Activated T-cell treated with anti-CD3 and anti-CD28 coated beads, Interleukin-2, amount 50 U/mL, for 24 hours (primary cell): ENCODE results near the gene OR5K4.
A peak's percentile ranks its signal among the peaks of the same experiment; 100 is the strongest.

Experiments used
- DNase-seq: peaks from one replicate; pipeline ENCODE4 v3.0.0-alpha.2; 2020
- H3K27ac Mint-ChIP-seq: 2 replicates; pipeline ENCODE4 v1.8.0; 2020; ENCODE audit warnings: mild to moderate bottlenecking, mixed read lengths
- H3K27me3 Mint-ChIP-seq: 2 replicates; pipeline ENCODE4 v1.8.0; 2020; ENCODE audit warnings: mixed read lengths
- H3K36me3 Mint-ChIP-seq: 2 replicates; pipeline ENCODE4 v1.8.0; 2020; ENCODE audit warnings: low read depth, mixed read lengths
- H3K4me1 Mint-ChIP-seq: 2 replicates; pipeline ENCODE4 v1.8.0; 2020; ENCODE audit warnings: low read depth, mixed read lengths
- H3K4me3 Mint-ChIP-seq: 2 replicates; pipeline ENCODE4 v1.8.0; 2020; ENCODE audit warnings: mild to moderate bottlenecking, moderate library complexity, mixed read lengths
- H3K9me3 Mint-ChIP-seq: 2 replicates; pipeline ENCODE4 v1.8.0; 2020; ENCODE audit warnings: mixed read lengths

Gene OR5K4, protein sequence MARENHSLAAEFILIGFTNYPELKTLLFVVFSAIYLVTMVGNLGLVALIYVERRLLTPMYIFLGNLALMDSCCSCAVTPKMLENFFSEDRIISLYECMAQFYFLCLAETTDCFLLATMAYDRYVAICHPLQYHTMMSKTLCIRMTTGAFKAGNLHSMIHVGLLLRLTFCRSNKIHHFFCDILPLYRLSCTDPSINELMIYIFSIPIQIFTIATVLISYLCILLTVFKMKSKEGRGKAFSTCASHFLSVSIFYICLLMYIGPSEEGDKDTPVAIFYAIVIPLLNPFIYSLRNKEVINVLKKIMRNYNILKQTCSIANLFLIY

DNA sequence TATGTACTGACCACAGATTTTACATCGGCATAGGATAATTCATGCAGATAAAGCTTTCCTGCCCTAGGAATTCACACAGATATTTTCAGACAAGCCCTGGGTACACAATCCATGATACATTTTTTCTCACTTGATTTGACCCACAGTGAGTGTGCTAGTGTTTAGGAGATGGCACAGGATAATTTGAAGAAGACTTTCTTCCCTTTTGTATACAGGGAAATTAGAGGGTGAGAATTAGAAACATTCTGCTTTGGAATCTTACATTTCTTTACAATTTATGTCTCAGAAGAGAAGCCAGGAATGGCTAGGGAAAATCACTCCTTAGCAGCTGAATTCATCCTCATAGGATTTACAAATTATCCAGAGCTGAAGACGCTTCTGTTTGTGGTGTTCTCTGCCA lies at the start of gene OR5K4:
Gene OR5K4, plus strand, starts transcription at position 301 of the 400 bp plus-strand sequence. Its CDS starts 0 bp downstream, at position 301.
- DNase-seq = no peak
- Mint-ChIP-seq H3K27ac (no peak within 1 kb of the TSS), H3K9me3 (peaks cover 4% of the 10 kb centered on the region), H3K4me3 (no peak within 1 kb of the TSS), H3K27me3 (peaks cover 16% of the 10 kb centered on the region), H3K4me1 (no peaks in the 10 kb centered on the region), H3K36me3 (no peaks in the 10 kb centered on the region)

DNA sequence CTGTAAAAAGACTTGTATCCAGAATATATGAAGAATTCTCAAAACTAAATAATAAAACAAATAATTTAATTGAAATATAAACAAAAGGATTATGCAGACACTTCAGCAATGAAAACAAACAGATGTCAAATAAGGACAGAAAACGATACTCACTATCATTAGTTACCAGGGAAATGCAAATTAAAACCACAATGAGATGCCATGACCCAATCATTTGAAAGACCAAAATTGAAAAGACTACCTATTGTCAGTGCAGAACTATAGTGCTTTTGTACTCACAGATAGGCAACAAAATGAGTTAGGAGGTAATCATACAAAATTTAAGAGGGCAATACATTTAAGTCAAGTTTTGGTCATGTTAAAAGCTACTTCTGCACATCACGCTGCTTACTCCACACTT lies 31.6 kb upstream of the OR5K4 start:
- no peaks in the 10 kb centered on the region for H3K27me3 Mint-ChIP-seq
- peaks cover 5% of the 10 kb centered on the region for H3K4me1 Mint-ChIP-seq
- H3K4me3 Mint-ChIP-seq = no peak overlapping the region
- H3K9me3 Mint-ChIP-seq = no peaks in the 10 kb centered on the region
- DNase-seq = no peak
- no peaks in the 10 kb centered on the region for H3K36me3 Mint-ChIP-seq
- no peak overlapping the region for H3K27ac Mint-ChIP-seq

DNA sequence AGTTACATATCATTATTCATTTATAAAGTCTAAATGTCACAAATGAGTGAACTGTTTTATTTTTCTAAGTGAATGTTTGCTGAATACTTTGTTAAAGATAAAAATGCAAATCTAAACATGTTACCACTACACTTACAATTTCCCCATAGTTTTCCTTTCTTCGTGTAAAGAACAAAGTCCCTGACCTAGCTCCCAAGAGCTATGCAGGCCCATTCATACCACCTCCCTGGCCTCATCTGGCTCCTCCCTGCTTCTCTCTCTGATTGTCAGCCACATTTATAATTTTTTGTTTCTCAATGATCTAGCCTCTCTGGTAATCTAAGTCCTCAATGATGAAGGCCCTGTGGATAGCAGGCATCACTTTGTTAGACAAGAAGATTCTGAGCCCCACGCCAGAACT lies 31.0 kb upstream of the OR5K4 start:
- Mint-ChIP-seq H3K36me3 (no peaks in the 10 kb centered on the region), H3K9me3 (no peaks in the 10 kb centered on the region), H3K27ac (no peak overlapping the region), H3K27me3 (peaks cover 2% of the 10 kb centered on the region), H3K4me1 (peaks cover 5% of the 10 kb centered on the region), H3K4me3 (no peak overlapping the region)
- no peak for DNase-seq

DNA sequence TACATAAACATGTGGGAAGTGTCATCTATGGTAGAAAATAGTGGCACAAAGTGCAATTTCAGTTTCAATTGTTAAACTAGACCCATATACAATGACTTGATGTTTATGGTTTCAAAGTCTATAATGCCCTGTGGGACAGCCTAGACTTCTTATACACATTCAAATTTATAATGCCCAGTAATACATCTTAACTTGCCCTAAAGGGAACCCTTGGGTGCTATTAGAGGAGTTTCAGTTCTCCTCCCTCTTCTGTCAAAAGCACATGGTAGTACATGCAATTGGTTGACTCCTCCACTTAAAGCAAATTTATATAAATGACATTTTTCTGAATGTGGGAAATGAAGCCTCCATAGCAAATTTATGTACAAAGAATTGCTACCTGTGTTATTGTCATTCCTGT lies 30.2 kb upstream of the OR5K4 start:
- Mint-ChIP-seq H3K27ac (no peak overlapping the region), H3K36me3 (no peaks in the 10 kb centered on the region), H3K27me3 (peaks cover 3% of the 10 kb centered on the region), H3K9me3 (no peaks in the 10 kb centered on the region), H3K4me3 (no peak overlapping the region), H3K4me1 (peaks cover 5% of the 10 kb centered on the region)
- no peak for DNase-seq

DNA sequence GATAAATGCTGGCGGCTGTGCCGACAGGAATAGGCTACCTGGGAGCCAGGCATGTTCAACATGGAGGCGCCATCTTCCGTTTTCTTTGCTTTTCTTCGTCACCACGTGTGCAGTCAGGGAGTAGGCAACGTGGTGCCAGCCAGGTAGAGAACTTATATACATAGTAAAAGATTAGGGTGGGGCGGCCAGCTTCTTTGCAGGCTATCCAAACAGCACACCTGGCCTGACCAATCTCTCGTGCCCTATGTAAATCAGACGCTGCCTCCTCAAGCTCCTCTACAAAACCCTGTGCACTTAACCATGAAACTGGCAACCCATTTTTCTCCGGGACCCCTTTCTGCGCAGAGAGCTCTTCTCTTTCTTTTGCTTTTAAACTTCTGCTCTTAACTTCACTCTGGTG lies 28.6 kb upstream of the OR5K4 start:
- H3K9me3 Mint-ChIP-seq = no peaks in the 10 kb centered on the region

DNA sequence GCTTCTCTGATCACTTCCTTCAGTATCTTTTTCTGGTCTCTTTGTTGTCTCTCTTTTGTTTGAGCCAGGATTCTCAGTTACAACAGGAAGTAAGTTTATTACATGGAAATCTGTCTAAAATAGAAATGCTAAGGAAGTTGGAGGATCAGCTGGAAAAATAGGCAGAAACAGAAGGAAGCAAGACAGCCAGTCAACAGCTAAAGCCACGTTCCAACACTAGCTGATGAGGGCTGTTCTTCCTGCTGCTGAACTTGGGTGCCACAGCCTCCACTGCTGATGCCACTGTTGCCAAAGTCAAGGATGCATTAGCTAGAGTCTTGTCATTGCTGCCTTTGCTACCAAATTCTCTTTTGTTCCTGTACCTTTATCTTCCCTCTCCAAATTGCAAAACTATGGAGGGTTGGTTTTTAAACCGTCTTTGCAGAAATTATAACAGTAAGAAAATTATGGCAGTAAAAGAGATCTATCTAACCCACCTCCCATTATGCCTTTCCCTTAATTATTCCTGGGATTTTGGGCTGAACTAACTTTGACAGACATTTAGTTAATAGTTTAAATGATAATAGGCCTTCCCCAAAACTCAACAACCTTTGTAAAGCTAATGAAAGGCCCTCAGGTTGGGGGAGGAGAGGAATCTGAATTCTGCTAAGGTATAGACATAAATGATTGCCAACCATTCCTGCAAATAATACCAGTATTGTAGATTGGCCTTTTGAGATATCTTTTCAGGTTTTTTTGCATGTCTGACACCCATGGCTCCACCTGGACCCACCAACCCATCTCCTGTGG lies 27.4 kb upstream of the OR5K4 start:
- H3K36me3 Mint-ChIP-seq = no peaks in the 10 kb centered on the region
- no peak for DNase-seq
- H3K27ac Mint-ChIP-seq = no peak overlapping the region
- H3K4me1 Mint-ChIP-seq = peaks cover 5% of the 10 kb centered on the region
- no peaks in the 10 kb centered on the region for H3K9me3 Mint-ChIP-seq
- H3K4me3 Mint-ChIP-seq = no peak overlapping the region
- peaks cover 8% of the 10 kb centered on the region for H3K27me3 Mint-ChIP-seq

More for the DNA sequence above, 28.6 kb upstream of the OR5K4 start:
- Mint-ChIP-seq H3K36me3 (no peaks in the 10 kb centered on the region), H3K27me3 (peaks cover 3% of the 10 kb centered on the region), H3K4me1 (peaks cover 5% of the 10 kb centered on the region), H3K4me3 (no peak overlapping the region), H3K27ac (no peak overlapping the region)
- no peak for DNase-seq

DNA sequence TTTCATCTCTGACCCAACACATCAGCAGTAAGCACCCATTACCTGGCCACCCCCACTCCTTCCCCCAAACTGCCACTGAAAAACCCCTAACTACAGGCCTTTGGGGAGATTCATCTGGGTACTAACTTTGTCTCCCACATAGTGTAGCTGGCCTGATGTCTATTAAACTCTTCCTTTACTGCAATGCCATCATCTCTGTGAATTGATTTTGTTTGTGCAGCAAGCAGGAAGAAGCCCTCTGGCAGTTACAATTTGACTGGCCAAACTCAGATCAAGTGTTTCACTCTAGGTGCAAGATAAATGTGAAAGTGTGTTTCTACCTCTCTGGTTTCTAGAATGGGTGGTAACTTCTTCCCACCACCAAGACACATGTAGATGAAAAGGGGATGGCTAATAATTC lies 26.7 kb upstream of the OR5K4 start:
- no peak for DNase-seq
- Mint-ChIP-seq H3K4me1 (peaks cover 5% of the 10 kb centered on the region), H3K9me3 (no peaks in the 10 kb centered on the region), H3K36me3 (no peaks in the 10 kb centered on the region), H3K27me3 (peaks cover 12% of the 10 kb centered on the region), H3K27ac (no peak overlapping the region), H3K4me3 (no peak overlapping the region)

DNA sequence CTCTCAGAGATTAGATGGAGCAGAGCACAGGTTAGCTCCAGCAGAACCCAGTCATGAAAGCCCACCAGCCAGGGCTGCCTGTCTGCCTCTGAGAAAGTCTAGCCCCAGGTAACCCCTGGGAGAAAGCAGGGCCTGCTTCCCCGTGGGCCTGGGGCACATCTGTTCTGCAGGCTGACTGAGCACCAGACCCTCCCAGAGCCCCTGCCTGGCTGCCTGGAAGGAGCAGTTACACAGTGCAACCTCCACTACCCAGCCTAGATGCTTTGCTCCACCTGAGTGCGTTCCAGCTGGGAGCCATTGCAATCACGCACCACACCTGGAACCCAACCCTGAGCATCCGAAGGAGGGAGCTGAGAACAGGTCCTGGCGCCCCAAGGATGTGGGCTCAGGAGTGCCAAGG lies 24.7 kb upstream of the OR5K4 start:
- no peak for DNase-seq
- Mint-ChIP-seq H3K4me3 (no peak overlapping the region), H3K27ac (no peak overlapping the region), H3K4me1 (peaks cover 5% of the 10 kb centered on the region), H3K9me3 (no peaks in the 10 kb centered on the region), H3K36me3 (no peaks in the 10 kb centered on the region), H3K27me3 (peaks cover 19% of the 10 kb centered on the region)

DNA sequence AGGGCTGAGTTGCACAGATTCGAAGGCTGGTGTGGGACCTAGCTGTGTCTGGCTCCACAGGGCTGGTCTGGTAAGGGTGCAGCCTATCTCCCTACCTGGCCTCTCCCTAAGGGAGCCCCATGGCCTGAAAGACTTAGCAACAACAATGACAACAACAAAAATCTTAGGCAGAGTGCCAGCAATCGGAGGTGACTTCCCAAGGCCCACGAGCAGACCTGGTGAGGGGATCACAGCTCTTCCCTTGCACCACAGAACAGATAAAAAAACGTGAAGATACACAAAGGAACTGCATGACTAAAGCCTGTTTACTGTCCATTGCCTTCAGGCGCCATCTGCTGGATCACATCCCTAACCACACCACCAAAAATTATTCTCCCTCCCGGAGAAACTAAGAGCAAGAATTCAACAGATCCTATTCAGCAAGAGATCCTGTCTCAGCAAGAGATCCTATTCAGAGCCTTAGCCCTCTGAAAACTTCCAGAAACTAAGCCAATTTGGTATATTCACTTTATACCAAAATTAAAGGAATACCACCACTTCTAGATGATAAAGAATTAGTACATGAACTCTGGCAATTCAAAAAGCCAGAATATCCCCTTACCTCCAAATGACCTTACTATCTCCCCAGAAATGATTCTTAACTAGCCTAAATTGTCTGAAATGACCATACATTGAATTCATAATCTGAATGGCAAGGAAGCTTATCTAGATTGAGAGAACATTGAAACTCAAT lies 24.1 kb upstream of the OR5K4 start:
- Mint-ChIP-seq H3K9me3 (no peaks in the 10 kb centered on the region), H3K4me1 (peaks cover 5% of the 10 kb centered on the region), H3K4me3 (no peak overlapping the region), H3K27ac (no peak overlapping the region), H3K27me3 (peaks cover 19% of the 10 kb centered on the region), H3K36me3 (no peaks in the 10 kb centered on the region)
- peak; percentile 47 for DNase-seq

DNA sequence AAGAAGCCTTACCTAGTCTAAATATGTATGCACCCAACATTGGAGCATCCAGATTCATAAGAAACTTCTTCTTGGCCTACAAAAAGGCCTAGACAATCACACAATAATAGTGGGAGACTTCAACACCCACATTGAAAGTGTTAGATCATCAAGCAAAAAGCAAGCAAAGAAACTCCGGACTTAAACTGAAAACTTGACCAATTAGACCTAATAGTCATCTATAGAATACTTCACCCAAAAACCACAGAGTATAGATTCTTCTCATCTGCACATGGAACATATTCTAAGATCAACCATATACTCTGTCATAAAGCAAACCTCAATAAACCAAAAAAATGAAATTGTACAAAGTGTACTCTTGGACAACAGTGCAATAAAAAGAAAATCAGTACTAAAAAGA lies 22.3 kb upstream of the OR5K4 start:
- H3K9me3 Mint-ChIP-seq = no peaks in the 10 kb centered on the region
- no peak overlapping the region for H3K27ac Mint-ChIP-seq
- no peak for DNase-seq
- H3K4me1 Mint-ChIP-seq = peaks cover 5% of the 10 kb centered on the region
- no peaks in the 10 kb centered on the region for H3K36me3 Mint-ChIP-seq
- H3K4me3 Mint-ChIP-seq = no peak overlapping the region
- peaks cover 24% of the 10 kb centered on the region for H3K27me3 Mint-ChIP-seq

DNA sequence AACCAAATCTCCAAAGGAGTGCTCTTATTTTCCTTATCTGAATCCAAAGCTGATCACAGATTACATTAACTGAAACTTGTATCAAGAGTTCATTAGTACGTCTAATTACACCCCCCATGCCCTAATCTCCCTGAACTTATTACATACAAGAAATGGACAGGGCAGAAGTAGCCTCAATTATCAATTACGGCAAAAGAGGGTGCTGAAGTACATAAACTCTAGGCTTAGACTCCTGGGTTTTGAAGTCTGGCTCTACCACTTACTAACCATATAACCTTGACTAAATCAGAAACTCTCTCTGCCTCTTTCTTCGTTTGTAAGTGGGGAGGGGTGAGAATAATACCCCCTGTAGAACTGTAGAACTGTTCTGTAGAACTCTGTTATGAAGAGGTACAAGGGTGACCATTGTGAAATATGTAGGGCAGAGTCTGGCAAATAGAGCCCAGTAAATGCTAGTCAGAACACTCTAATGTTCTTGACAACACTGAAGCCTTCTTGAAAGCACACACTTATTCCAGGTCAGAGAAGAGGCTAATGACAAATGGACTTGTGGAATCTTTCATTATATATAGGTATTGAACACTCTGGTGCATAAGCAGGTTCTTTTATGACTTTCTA lies 19.6 kb upstream of the OR5K4 start:
- no peaks in the 10 kb centered on the region for H3K36me3 Mint-ChIP-seq
- H3K27me3 Mint-ChIP-seq = peaks cover 29% of the 10 kb centered on the region
- no peaks in the 10 kb centered on the region for H3K9me3 Mint-ChIP-seq
- no peak overlapping the region for H3K27ac Mint-ChIP-seq
- no peak overlapping the region for H3K4me3 Mint-ChIP-seq
- no peak for DNase-seq
- H3K4me1 Mint-ChIP-seq = no peaks in the 10 kb centered on the region

DNA sequence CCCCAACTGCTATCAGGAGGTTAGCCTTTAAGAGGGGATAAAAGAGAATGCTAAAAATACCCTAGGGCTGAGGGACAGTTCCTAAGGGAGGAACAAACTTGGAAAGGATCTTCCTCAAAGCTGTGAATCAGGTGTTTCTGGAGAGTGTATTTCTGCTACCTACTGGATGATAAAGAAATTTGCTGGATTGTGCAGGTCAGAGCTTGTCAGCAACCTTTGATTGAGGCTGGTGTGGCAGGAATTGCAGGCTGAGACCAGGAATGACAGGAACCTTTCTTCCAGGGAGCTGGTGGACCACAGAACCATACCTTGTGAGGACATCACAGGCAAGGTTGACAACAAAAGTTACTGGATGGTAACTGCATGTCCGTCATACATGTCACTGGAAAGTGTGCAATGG lies 14.6 kb upstream of the OR5K4 start:
- Mint-ChIP-seq H3K27ac (no peak overlapping the region), H3K4me1 (no peaks in the 10 kb centered on the region)

DNA sequence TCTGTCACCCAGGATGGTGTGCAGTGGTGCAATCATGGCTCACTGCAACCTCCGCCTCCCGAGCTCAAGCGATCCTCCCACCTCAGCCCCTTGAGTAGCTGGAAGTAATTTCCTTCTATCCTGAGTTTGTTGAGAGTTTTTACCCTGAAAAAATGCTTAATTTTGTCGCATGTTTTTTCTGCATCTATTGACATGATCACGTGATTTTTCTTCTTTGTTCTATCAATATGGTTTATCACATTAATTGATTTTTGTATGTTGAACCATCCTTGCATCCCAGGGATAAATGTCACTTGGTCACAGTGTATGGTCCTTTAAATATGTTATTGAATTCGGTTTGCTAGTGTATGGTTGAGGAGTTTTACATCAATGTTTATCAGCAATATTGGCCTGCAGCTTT lies 11.9 kb upstream of the OR5K4 start:
- Mint-ChIP-seq H3K4me3 (no peak overlapping the region), H3K4me1 (peaks cover 3% of the 10 kb centered on the region), H3K9me3 (no peaks in the 10 kb centered on the region), H3K36me3 (no peaks in the 10 kb centered on the region), H3K27me3 (peaks cover 25% of the 10 kb centered on the region), H3K27ac (no peak overlapping the region)
- DNase-seq = no peak

More for the DNA sequence above, 14.6 kb upstream of the OR5K4 start:
- DNase-seq = no peak
- peaks cover 22% of the 10 kb centered on the region for H3K27me3 Mint-ChIP-seq
- no peak overlapping the region for H3K4me3 Mint-ChIP-seq
- no peaks in the 10 kb centered on the region for H3K9me3 Mint-ChIP-seq
- no peaks in the 10 kb centered on the region for H3K36me3 Mint-ChIP-seq

DNA sequence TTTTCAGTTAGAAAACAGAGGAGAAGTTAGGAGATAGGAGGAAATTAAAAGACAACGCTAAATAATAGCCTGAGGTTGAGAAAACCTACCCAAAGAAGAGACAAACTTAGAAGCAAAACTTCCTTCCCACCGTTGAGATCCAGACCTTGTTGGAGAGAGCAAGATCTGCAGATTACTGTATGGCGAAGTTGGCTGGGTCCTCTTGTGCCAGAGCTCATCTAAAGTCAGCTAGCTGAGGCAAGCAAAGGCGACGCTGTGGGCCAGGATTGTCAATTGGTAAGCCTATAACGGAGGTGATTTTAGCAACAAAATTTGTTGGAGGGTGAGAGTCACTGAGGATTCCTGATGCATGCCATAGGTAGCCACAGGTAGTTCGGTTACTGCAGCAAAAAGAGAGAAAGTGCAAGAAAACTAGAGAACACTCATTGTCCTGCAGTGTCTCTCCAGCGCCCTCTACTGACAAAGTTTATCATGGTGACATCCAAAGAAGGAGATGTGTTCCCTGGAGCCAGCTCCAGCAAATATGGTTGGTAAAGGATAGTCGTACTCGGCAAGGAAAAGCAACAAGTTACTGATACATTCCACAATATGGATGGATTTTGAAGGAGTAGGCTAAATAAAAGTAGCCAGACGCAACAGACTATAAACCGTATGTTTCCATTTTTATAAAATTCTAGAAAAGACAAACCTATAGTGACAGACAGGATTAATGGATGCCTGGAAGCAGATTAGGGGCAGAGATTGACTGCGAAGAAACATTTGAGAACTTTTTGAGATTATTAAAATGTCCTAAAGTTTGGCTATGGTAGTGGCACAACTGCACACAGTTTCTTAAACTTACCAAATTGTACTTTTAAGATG lies 9.8 kb upstream of the OR5K4 start:
- no peak overlapping the region for H3K4me3 Mint-ChIP-seq
- DNase-seq = no peak
- peaks cover 3% of the 10 kb centered on the region for H3K4me1 Mint-ChIP-seq
- H3K36me3 Mint-ChIP-seq = no peaks in the 10 kb centered on the region
- peaks cover 28% of the 10 kb centered on the region for H3K27me3 Mint-ChIP-seq
- H3K27ac Mint-ChIP-seq = no peak overlapping the region
- no peaks in the 10 kb centered on the region for H3K9me3 Mint-ChIP-seq
